Endothelial cell of umbilical vein (primary cell): ENCODE results near the gene CDK5. TPM values are rescaled to one million over a fixed set of nuclear protein-coding genes. Genes with fewer than 3 reads are reported as not detected.

Experiments used
- BruUV-seq: library from RNA; stranded (reverse); fragments of 400-500 nt; replicated peaks from 2 replicates; lab custom pipeline; 2021; lab: Mats Ljungman, UMichigan
- CTCF ChIA-PET: fragments of 300-600, 350-600 bp; sonication (Branson Sonifier 250); formaldehyde crosslinking; loops from one replicate; lab custom pipeline; 2021; ENCODE audit warnings: antibody characterized with exemption, inconsistent platforms; lab: Charles Lee
- POLR2A ChIA-PET: fragments of 300-600, 350-600 bp; sonication (Branson Sonifier 250); formaldehyde crosslinking; loops from one replicate; lab custom pipeline; 2021; ENCODE audit warnings: antibody characterized with exemption, inconsistent platforms; lab: Charles Lee
- DNase-seq: peaks from one replicate; pipeline ENCODE4 v3.0.0-alpha.2; 2011; ENCODE audit warnings: low read depth, low spot score
- FAIRE-seq: peaks from 2 replicates; lab custom pipeline; 2011; peaks lifted over from hg19 to GRCh38; lab: Jason Lieb, UNC
- H2AFZ ChIP-seq: 2 replicates; pipeline ENCODE4 v1.6.0; 2012; ENCODE audit warnings: low read depth, low read length, control low read depth, inconsistent platforms
- H3K27ac ChIP-seq: 2 replicates; pipeline ENCODE4 v1.5.1; 2011; ENCODE audit warnings: low read depth, mild to moderate bottlenecking, control low read depth, low read length, moderate library complexity; ENCODE audit not compliant: insufficient read depth
- H3K27me3 ChIP-seq, 2 experiments: 2 replicates each; pipeline versions ENCODE4 v1.6.0 to v1.6.1; 2011; ENCODE audit warnings: low read length in 2 of 2, mixed read lengths in 1 of 2; ENCODE audit not compliant: control insufficient read depth in 2 of 2, insufficient read depth in 2 of 2
- H3K36me3 ChIP-seq, 2 experiments: 2 replicates in 1 of 2; 3 replicates in 1 of 2; pipeline ENCODE4 v1.5.1; 2011; ENCODE audit warnings: low read length in 2 of 2, mild to moderate bottlenecking in 1 of 2, moderate library complexity in 1 of 2; ENCODE audit not compliant: control insufficient read depth in 2 of 2, insufficient read depth in 2 of 2; ENCODE audit errors: extremely low read depth in 1 of 2
- H3K4me1 ChIP-seq: 3 replicates; pipeline ENCODE4 v1.5.1; 2011; ENCODE audit warnings: mild to moderate bottlenecking, low read length; ENCODE audit not compliant: control insufficient read depth, insufficient read depth; ENCODE audit errors: extremely low read depth
- H3K4me2 ChIP-seq: 2 replicates; pipeline ENCODE4 v1.6.1; 2011; ENCODE audit warnings: low read length, control low read depth, mixed read lengths; ENCODE audit not compliant: insufficient read depth
- H3K4me3 ChIP-seq, 3 experiments: fragments of 200-600 bp in 1 of 3; sonication (generic), shearing (Covaris generic) in 1 of 3; replicated peaks in 1 of 3; 2 replicates each; pipeline ENCODE4 v1.5.1; 2011 to 2016; ENCODE audit warnings: control low read depth in 3 of 3, low read length in 3 of 3, mild to moderate bottlenecking in 2 of 3, inconsistent platforms in 1 of 3, low read depth in 1 of 3, moderate library complexity in 1 of 3; ENCODE audit not compliant: insufficient read depth in 1 of 3
- H3K79me2 ChIP-seq: 2 replicates; pipeline ENCODE4 v1.6.0; 2012; ENCODE audit warnings: low read length, inconsistent platforms; ENCODE audit not compliant: control insufficient read depth, insufficient read depth
- H3K9ac ChIP-seq: replicated peaks from 2 replicates; pipeline ENCODE3; 2011; ENCODE audit warnings: low read length, control low read depth; ENCODE audit not compliant: insufficient read depth; ENCODE audit errors: extremely low read depth
- H3K9me1 ChIP-seq: replicated peaks from 3 replicates; pipeline ENCODE4 v1.6.0; 2011; ENCODE audit warnings: mild to moderate bottlenecking, low read length; ENCODE audit not compliant: control insufficient read depth, insufficient read depth; ENCODE audit errors: extremely low read depth
- H3K9me3 ChIP-seq: replicated peaks from 2 replicates; pipeline ENCODE4 v1.5.1; 2012; ENCODE audit warnings: low read length, inconsistent platforms; ENCODE audit not compliant: control insufficient read depth, insufficient read depth
- H4K20me1 ChIP-seq: replicated peaks from 2 replicates; pipeline ENCODE3; 2011; ENCODE audit warnings: mild to moderate bottlenecking, low read length; ENCODE audit not compliant: control insufficient read depth, insufficient read depth; ENCODE audit errors: extremely low read depth
- EZH2 ChIP-seq: IDR thresholded peaks from 2 replicates; pipeline ENCODE4 v1.6.1; 2012; ENCODE audit warnings: borderline replicate concordance, low read depth, mild to moderate bottlenecking, moderate library complexity, low read length, inconsistent platforms; ENCODE audit not compliant: severe bottlenecking
- FOS ChIP-seq: IDR thresholded peaks from 2 replicates; pipeline ENCODE4 v1.6.1; 2011; ENCODE audit warnings: mild to moderate bottlenecking, low read length, moderate library complexity, borderline replicate concordance; ENCODE audit not compliant: insufficient read depth
- GATA2 ChIP-seq: IDR thresholded peaks from 2 replicates; pipeline ENCODE4 v1.7.0; 2011; ENCODE audit warnings: low read depth, mild to moderate bottlenecking, moderate library complexity, mixed read lengths, low read length; ENCODE audit not compliant: insufficient read length, insufficient read depth
- JUN ChIP-seq: IDR thresholded peaks from 2 replicates; pipeline ENCODE4 v1.6.1; 2011; ENCODE audit warnings: borderline replicate concordance, low read depth; ENCODE audit not compliant: insufficient read length, insufficient read depth
- MYC ChIP-seq: IDR thresholded peaks from one replicate; pipeline ENCODE4 v1.6.1; 2011; ENCODE audit warnings: mild to moderate bottlenecking, low read depth, low read length
- POLR2A ChIP-seq: IDR thresholded peaks from 2 replicates; pipeline ENCODE4 v1.6.1; 2012; ENCODE audit warnings: low read depth, mild to moderate bottlenecking, control low read depth, low read length
- POLR2AphosphoS5 ChIP-seq: IDR thresholded peaks from 2 replicates; pipeline ENCODE4 v1.6.1; 2012; ENCODE audit warnings: low read depth, mild to moderate bottlenecking, control low read depth, low read length, moderate library complexity; ENCODE audit not compliant: insufficient read depth
- dilution Hi-C: fragments of 300-500 bp; cut with MboI; formaldehyde crosslinking; loops from one replicate; pipeline ENCODE4 v1.15.0; 2019; ENCODE audit warnings: low sequenced_read_pairs; ENCODE audit not compliant: extremely low pct_ligation_motif_present
- intact Hi-C: fragments of 100-400 bp; cut with micrococcal nuclease; formaldehyde crosslinking; loops from one replicate; pipeline ENCODE4 v1.10.0; 2022
- polyA plus RNA-seq, 4 experiments: library from polyadenylated mRNA; depleted of rRNA in 3 of 4; stranded (reverse) in 3 of 4; unstranded in 1 of 4; fragments of >200 nt; gene quantifications; 2 replicates each; pipeline versions ENCODE4 v1.2.1 to v1.2.3, GENCODE V29; 2011 to 2012; ENCODE audit warnings: missing spikeins in 1 of 4
- total RNA-seq: library from RNA; stranded (reverse); gene quantifications from 2 replicates; pipeline ENCODE4 v1.2.3, GENCODE V29; 2021
- TF ChIP-seq, protein P1 (sequence below): IDR thresholded peaks from 2 replicates; pipeline ENCODE4 v1.6.1; 2011; ENCODE audit not compliant: insufficient read depth, insufficient read length
- TF ChIP-seq, protein P2 (sequence below), 2 donors: IDR thresholded peaks; 1 replicate in 1 of 2; 2 replicates in 1 of 2; pipeline ENCODE4 v1.5.1; 2011; ENCODE audit warnings: low read length in 2 of 2, mild to moderate bottlenecking in 2 of 2, moderate library complexity in 2 of 2, control low read depth in 1 of 2, inconsistent platforms in 1 of 2, low read depth in 1 of 2; ENCODE audit not compliant: insufficient read depth in 1 of 2; ENCODE audit errors: extremely low read depth in 1 of 2

Gene CDK5
- total and polyA plus RNA-seq, 2 donors (not counting 3 experiments of a cell fraction or from before 2014, with no cell fraction given) = 16.5 to 38.3 TPM

DNA sequence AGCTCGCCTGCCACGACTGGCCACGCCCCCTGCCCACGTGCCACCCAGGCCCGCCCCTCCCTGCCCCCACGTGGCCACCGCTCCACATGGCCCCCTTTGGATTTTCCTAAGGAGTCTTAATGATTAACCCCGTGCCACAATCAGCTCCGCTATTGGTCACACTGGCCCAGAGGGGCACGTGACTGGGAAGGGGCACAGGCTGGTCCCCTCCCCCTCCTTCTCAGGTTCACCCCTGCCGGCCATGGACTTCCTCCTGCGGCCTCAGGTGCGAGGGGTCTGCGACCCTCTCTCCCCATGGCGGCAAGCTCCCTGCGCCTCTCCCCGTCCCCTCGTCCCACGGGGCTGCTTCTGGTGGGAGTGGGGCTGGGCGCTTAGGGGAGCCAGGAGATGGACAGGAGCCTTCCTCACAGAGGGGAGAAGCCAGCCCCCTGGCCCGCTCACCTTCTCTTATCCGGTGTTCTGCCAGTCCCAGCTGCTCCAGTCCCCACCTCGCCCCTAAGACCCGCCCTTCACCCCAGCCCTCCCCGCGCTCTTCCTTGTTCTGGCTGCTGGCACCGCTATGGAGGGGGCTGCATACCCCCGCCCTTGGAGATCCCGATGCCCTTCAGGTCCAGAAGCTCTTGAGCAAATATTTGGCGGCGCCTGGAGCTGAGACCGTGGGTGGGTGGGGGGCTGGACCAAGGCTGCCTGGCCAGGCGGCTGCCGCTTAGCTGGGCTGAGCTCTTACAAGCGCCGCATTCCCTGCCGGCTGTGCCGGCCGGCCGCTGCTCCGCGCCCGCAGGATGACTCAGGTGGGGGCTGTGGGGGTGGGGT is 4.9 kb upstream of the CDK5 start:
- Histone ChIP-seq H3K9ac (no peak overlapping the region), H3K4me3 (no peak overlapping the region), H3K9me3 (no peaks in the 10 kb centered on the region), H3K27ac (no peak overlapping the region), H3K79me2 (peaks cover 34% of the 10 kb centered on the region), H2AFZ (no peak overlapping the region), H3K4me2 (no peak overlapping the region), H4K20me1 (no peaks in the 10 kb centered on the region), H3K4me1 (peaks cover 22% of the 10 kb centered on the region), H3K36me3 (peaks cover 11 to 32% of the 10 kb centered on the region in 2 experiments), H3K9me1 (no peaks in the 10 kb centered on the region), H3K27me3 (no peaks in the 10 kb centered on the region)
- no TSS peak for BruUV-seq
- FAIRE-seq (no peak), DNase-seq (no peak)
- intact Hi-C loops = no loop called here
- ChIA-PET POLR2A (interaction anchor here (0.6 kb wide), 1 partner anchor 33 kb away, joined by 3 read pairs; no protein-coding TSS in a partner anchor), CTCF (interaction anchor here (1.3 kb wide), 1 partner anchor 11 kb away, joined by 4 read pairs; no protein-coding TSS in a partner anchor)
- dilution Hi-C loops = no loop called here
- TF ChIP-seq POLR2AphosphoS5 (no peak), EZH2 (no peak), GATA2 (no peak), MYC (no peak), FOS (no peak)
- TF ChIP-seq, protein P1, sequence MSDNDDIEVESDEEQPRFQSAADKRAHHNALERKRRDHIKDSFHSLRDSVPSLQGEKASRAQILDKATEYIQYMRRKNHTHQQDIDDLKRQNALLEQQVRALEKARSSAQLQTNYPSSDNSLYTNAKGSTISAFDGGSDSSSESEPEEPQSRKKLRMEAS = peak; percentile 29

DNA sequence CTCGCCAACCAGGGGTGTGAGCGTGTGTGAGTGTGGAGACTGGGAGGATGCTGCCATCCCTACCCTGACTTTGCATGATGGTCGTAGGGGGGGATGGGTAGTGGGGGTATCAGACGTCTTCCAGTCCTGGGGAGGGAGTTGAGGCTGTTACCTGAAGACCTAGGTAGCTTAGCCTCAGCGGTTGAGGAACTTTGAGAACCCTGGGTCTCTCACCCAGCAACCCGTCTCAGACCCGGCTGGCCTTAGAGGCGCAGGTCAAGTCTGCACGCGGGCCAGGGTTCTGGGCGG is 4.4 kb upstream of the CDK5 start:
- Histone ChIP-seq H3K79me2 (peaks cover 34% of the 10 kb centered on the region), H3K9ac (no peak overlapping the region), H3K36me3 (peaks cover 6 to 28% of the 10 kb centered on the region in 2 experiments), H2AFZ (no peak overlapping the region), H3K9me1 (no peaks in the 10 kb centered on the region), H3K27me3 (no peaks in the 10 kb centered on the region), H3K4me1 (peaks cover 27% of the 10 kb centered on the region), H4K20me1 (no peaks in the 10 kb centered on the region), H3K9me3 (no peaks in the 10 kb centered on the region), H3K27ac (no peak overlapping the region), H3K4me2 (no peak overlapping the region), H3K4me3 (no peak overlapping the region)
- ChIA-PET CTCF (interaction anchor here (1.3 kb wide), 1 partner anchor 11 kb away, joined by 4 read pairs; no protein-coding TSS in a partner anchor), POLR2A (no interaction called here)
- BruUV-seq = no TSS peak
- TF ChIP-seq, protein P2, sequence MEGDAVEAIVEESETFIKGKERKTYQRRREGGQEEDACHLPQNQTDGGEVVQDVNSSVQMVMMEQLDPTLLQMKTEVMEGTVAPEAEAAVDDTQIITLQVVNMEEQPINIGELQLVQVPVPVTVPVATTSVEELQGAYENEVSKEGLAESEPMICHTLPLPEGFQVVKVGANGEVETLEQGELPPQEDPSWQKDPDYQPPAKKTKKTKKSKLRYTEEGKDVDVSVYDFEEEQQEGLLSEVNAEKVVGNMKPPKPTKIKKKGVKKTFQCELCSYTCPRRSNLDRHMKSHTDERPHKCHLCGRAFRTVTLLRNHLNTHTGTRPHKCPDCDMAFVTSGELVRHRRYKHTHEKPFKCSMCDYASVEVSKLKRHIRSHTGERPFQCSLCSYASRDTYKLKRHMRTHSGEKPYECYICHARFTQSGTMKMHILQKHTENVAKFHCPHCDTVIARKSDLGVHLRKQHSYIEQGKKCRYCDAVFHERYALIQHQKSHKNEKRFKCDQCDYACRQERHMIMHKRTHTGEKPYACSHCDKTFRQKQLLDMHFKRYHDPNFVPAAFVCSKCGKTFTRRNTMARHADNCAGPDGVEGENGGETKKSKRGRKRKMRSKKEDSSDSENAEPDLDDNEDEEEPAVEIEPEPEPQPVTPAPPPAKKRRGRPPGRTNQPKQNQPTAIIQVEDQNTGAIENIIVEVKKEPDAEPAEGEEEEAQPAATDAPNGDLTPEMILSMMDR (IDR thresholded peaks at IDR 0.05; ENCODE audit: extremely low read depth in 1 of 2, insufficient read depth in 1 of 2, low read depth in 1 of 2, low read length in 2 of 2) = no peak
- TF ChIP-seq POLR2A = no peak
- TF ChIP-seq, protein P1 = no peak
- TF ChIP-seq GATA2 = no peak
- TF ChIP-seq POLR2AphosphoS5 = no peak
- no peak for TF ChIP-seq MYC
- no peak for TF ChIP-seq JUN
- no peak for TF ChIP-seq FOS
- no peak for TF ChIP-seq EZH2
- intact Hi-C loops = no loop called here
- DNase-seq = no peak
- dilution Hi-C loops = no loop called here
- FAIRE-seq = no peak
